Germinal center (tissue), 1 donor: ENCODE data around the gene SLC9A8.

Experiments used
- DNase-seq: peaks from one replicate; pipeline ENCODE4 v3.0.0; 2012; ENCODE audit warnings: mixed read lengths, low spot score

SLC9A8 gene

DNA sequence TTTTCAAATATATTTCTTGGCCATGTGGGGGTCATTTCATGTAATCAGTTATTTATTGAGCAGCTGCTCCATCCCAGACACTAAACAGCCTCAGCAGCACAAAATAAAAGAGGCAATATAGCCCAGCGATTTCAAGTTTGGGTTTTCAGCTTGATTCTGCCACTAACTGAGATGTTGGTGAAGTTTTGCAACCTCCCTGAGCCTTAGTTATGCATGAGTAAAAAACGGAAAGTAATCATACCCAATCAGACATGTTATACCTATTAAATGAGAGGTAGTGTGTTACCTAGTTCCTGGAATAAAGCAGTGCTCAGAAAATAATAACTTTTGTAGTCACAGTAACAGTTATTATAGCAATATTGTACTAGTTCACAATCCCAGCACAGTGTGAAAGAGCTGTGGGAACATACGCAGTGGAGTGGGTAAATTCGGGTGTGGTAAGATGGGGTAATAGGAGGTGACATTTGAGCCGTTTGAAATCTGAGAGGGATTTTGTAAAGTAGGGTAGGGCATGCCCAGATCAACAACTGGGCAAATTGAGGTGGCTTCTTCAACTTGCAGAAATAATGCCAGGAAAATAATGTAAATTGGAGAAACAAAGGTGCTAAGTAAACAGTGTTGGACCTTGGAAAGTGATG, 1.5 kb downstream of the SLC9A8 start:
- DNase-seq = no peak

DNA sequence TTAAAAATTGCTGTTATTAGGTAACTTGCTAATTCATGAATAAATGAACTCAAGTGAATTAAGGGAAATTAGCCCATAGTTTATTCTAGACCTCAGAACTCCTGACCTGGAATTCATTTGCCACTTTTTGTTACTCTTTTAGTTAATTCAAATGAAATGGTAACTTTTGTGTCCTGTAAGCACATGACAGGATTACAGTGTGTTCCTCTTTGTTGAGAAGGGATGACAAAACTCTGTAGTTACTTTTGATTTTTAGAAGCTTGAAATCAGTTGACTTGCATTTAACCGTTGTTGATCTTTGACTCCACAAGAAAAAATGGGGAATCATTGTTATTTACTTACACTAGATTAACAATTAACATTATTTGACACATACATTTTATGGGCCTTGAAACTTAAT, 6.2 kb downstream of the SLC9A8 start:
- no peak for DNase-seq

DNA sequence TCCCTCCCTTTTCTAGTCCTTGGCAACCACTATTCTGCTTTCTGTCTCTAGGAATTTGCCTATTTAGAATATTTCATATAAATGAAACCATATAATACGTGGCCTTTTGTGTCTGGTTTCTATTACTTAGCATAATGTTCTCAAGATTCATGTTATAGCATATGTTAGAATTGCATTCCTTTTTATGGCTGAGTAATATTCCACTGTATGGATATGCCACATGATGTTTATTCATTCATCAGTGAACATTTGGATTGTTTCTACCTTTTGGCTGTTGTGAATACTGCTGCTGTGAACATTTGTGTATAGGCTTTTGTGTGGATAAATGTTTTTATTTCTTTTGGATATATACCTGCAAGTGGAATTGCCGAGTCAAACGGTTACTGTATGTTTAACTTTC, 7.1 kb downstream of the SLC9A8 start:
- DNase-seq = no peak

DNA sequence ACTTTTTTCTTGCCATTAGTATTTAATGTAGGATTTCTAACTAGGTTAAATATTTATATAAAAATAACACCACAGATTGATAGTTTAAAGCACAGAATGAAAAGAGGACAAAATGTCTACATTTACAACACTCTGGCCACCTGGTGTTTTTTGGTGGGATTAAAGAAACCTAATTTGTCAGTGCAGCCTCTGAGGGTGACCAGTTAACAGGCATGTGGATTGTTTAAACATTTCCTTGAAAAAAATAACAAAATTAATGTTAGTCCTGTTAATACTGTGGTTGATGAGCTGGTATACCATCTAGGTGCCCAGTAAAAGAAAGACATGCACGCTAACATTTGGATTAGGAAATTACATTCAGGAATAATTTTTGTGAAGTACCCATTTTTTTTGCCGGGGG, 8.8 kb downstream of the SLC9A8 start:
- DNase-seq = no peak

- DNase-seq = no peak
Observed at GRCh38 chr20:49821870-49822331, 9.3 kb downstream of the SLC9A8 start.

GRCh38 chr20:49823152-49823847, 10.7 kb downstream of the SLC9A8 start:
- no peak for DNase-seq

DNA sequence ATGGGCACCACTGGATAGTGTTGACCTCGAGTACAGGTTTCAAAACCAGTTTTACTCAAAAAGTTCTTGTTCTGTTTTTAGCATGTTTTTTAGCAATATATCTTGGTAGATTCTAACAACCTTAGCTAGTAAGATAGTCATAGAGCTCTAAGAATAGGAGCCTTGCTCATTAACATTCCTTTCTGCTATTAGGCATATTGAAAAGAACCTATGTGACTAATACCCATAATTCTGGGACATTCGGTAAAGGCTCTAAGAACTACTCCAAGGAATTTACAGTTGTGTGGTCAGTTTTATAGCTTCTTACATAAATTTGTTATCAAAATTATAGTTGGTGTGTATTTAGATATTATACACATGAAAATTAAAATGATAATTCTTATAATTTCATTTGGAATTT, 11.6 kb downstream of the SLC9A8 start:
- DNase-seq = no peak

GRCh38 chr20:49825521-49826033, 12.9 kb downstream of the SLC9A8 start:
- no peak for DNase-seq

- no peak for DNase-seq
Observed at GRCh38 chr20:49831022-49831769, 18.6 kb downstream of the SLC9A8 start.

DNA sequence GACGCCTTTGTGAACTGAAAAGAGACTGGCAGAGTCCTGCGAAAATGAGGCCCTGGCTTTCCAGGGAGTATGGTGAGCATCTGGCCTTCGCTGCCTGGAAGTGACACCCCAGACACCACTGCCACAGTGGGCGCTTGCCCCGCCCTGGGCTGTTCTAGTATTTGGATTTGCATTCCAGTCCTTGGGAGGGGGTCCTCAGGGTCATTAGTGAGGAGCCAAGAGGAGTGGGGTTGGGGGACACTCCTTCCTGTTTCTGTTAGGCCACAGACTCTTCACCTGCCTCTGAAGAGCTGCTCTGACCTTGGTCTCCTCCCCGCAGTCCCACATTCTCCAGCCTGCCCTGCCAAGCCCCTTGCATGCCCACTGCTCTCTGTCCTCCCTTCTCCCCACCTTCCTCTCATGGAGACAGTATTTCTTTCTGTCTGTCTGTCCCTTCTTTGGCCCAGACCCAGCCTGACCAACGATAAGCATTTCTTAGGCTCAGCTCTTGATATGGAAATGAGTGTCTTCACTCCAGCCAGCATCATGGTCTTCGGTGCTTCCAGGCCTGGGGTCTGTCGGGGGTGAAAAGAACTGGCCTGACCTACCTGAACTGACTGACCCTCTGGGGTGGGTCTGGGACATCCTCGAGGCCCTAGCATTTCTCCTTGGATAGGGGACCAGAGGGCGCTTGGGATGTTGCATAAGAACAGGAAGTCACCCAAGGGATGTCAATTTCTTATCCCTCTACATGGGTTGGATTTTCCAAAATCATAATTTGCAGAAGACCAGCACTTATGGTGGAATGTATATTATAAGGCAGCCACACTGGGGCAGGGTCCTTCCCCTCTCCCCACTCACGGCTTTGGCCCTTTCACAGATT, 19.4 kb downstream of the SLC9A8 start:
- DNase-seq = no peak

GRCh38 chr20:49832632-49833327, 20.2 kb downstream of the SLC9A8 start:
- DNase-seq = no peak

- DNase-seq = no peak
Observed at GRCh38 chr20:49833483-49833882, 20.9 kb downstream of the SLC9A8 start.

- DNase-seq = no peak
Observed at GRCh38 chr20:49835031-49835430, 22.4 kb downstream of the SLC9A8 start.

- no peak for DNase-seq
Observed at GRCh38 chr20:49838546-49838945, 25.9 kb downstream of the SLC9A8 start.

- DNase-seq = no peak
Observed at GRCh38 chr20:49843139-49843538, 30.5 kb downstream of the SLC9A8 start.

DNA sequence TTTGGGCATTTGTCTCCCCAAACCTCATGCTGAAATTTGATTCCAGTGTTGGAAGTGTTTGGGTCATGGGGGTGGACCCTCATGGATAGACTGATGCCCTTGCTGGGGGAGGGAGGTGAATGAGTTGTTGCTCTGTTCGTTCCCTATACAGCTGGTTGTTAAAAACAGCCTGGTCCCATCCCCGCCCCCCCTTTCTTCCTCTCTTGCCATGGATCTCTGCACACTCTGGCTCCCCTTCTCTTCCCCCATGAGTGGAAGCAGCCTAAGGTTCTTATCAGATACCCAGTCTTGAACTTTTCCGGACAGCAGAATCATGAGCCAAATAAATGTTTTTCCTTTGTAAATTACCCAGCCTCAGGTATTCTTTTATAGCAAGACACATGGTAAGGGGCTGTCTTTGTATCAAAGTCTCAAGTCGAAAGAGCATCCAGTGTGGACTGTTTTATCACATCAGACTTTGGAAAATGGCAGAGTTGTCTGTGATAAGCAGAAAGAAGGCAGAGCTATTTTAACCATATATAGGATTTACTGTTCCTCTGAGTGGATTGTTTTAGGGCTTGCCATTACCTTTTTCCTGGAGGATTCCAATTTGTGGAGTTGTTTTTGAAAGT, 31.2 kb downstream of the SLC9A8 start:
- DNase-seq = no peak

- DNase-seq = no peak
Observed at GRCh38 chr20:49845060-49845459, 32.4 kb downstream of the SLC9A8 start.

DNA sequence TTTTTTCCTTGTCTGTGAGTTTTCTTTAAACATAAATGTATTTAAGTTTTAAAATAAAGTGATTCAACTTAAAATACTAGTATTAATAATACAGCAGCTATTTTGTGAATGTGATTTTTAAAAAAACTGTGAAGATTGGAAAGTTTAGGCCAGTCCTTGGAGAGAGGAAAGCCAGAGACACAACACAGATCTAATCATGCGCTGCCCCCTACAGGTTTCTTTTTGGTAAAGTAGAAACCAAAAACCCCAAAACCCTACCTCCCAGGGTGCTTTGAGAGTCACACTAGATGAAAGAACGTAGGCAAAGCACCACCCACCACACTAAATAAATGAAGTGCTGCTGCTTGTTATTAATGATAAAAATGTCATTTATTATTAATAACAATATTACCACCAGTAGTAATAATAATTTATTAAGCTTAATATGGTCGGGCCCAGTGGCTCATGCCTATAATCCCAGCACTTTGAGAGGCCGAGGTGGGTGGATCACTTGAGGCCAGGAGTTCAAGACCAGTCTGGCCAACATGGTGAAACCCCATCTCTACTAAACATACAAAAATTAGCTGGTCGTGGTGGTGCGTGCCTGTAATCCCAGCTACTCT, 33.7 kb downstream of the SLC9A8 start:
- peak; percentile 58 for DNase-seq

DNA sequence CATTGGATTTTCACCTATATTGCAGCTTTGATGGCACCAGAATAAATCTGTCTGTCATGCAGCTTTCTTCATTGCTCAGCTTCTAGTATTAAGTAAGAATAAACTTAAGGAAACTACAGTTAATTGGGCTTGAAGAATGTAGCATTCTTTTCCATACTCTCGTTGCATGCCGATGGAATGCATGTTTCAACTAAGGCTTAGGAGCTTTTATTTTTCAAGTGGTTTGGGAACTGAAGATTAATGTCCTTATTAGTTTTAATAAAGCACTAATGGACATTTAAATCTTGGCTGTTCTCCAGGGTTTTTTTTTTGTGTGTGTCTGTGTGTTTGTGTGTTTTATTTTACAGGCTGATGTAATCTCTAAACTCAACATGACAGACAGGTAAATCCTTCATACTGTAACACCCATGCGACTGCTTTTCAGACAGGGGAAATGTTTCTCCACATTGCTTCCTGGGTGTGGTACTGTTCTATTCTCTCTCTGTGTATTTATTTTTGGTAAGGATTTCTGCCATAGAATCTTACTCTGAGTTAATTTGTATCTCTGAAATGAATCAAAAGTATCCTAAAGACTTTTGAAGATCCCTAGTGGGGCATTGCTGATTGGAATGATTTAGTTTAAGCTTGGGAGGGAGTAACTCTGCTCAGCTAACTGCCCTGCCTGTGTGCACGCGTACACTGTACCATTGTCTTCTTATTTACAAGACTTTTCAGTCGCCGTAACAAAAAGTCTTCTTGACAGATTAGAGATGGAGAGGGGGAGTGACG, 38.0 kb downstream of the SLC9A8 start:
- no peak for DNase-seq

DNA sequence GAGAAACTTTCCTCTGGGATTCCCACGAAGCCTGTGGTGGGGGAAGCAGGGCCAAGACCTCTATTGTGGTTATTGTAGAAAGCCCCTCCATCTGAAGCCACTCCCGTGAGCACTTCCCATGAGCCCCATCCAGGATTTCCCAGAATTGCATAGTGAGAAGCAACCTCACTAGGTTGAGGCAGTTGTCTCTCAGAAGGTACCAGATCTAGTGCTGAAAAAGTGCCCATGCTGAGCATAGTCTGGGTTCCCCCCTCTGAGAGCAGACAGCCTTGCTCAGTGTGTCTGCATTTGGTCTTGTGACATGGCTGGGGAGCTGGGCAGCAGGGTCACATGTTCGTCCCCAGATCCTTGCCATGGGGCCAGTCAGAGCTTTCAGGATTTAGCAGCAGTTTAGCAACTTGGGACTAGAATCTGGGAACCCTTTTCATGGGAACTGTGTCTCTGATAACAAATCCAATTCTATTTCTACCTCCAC, 38.6 kb downstream of the SLC9A8 start:
- no peak for DNase-seq
